Activated CD8-positive, alpha-beta memory T cell treated with anti-CD3 and anti-CD28 coated beads for 24 hours (primary cell): Measurements from ENCODE around the gene CHKA.

Experiments
- DNase-seq: peaks from one replicate; pipeline ENCODE4 v3.0.0-alpha.2; 2020

CHKA gene

DNA sequence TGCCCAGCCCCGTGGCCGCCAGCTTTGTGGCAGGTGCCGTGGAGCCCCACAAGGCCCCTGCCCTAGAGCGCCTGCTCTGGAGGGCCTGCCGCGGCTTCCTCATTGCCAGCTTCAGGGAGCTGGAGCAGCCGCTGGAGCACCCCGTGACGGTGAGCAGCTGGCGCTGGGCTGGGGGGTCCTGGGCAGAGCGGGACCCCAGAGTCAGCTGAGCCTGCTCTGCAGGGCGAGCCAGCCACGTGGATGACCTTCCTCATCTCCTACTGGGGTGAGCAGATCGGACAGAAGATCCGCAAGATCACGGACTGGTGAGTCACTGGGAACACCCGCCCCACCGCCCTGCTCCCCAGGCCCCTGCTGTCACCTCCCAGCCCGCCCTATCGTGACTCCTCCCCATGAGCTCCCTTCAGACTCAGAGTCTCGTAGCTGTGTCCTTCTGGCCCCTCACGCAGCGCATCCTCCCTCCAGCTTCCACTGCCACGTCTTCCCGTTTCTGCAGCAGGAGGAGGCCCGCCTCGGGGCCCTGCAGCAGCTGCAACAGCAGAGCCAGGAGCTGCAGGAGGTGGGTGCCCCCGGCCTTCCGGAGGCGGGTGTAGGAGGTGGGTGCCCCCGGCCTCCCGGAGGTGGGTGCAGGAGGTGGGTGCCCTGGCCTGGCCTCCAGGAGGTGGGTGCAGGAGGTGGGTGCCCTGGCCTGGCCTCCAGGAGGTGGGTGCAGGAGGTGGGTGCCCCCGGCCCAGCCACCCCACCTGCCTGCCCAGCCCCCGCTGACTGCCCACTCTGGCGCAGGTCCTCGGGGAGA lies 77.6 kb downstream of the CHKA start:
- DNase-seq, result no peak

DNA sequence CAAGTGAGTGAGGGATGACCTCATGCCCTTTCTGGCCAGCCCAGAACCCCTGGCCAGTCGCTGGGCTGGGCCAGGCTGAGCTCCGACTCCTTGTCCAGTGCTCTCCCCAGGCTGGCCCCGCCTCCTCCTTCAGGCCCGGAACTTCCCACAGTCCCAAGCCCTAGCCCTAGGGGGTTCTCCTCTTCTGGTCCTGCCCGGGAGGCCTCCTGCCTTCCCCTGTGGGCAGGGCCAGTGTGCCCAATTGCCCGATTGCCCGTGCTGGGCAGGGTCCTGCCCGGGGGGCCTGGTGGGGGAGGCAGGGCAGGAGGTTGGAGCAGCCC lies 78.2 kb downstream of the CHKA start:
- DNase-seq, result no peak

DNA sequence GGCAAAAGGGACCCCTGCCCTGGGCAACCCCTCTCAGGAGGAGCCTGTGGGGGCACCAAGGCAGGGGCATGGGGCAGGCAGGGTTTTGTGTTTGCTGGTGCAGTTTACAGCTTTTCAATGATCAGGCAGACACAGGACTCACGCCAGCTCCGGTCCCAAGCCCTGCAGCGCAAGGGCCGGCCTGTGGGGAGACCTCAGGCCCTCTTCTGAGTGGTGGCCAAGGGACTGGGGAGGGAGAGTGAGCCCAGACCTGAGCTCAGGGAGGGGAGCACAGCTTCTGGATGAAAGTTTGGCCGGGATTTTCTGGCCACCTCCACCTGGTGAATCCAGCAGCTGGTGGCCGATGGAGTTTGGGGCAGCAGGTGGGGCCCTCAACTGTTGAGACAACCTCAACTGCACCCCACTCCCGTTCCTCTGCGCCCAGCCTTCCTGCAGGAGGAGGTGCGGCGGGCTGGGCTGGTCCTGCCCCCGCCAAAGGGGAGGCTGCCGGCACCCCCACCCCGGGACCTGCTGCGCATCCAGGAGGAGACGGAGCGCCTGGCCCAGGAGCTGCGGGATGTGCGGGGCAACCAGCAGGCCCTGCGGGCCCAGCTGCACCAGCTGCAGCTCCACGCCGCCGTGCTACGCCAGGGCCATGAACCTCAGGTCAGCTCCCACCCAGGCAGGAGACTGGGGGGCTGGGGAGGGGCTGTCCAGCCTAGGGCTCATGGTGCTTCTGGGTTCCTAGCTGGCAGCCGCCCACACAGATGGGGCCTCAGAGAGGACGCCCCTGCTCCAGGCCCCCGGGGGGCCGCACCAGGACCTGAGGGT lies 78.8 kb downstream of the CHKA start:
- no peak for DNase-seq

DNA sequence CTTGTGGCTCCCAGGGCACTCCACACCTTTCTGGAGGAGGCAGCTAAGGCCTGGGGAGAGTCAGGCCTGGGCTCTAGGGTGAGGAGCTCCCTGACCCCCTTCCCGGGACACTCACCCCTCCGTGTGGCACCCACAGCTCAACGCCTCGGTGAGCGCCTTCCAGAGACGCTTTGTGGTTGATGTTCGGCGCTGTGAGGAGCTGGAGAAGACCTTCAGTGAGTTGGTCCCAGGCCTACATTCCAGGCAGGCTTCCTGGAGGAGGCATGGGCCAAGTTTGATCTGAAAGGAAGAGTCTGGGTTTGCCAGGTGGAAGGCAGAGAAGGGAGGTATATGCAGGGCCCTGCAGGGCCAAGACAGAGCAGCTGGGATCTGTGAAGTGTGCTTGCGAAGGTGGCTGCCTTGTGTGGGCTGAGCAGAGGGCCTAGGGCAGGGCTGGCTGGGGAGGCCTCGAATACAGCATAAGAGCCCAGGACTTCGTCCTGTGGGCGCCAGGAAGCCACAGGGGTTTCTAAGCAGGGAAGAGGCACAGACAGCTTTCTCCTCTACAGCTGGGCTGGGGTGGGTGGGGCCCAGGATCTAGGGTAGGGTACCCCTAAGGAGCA lies 79.5 kb downstream of the CHKA start:
- no peak for DNase-seq

DNA sequence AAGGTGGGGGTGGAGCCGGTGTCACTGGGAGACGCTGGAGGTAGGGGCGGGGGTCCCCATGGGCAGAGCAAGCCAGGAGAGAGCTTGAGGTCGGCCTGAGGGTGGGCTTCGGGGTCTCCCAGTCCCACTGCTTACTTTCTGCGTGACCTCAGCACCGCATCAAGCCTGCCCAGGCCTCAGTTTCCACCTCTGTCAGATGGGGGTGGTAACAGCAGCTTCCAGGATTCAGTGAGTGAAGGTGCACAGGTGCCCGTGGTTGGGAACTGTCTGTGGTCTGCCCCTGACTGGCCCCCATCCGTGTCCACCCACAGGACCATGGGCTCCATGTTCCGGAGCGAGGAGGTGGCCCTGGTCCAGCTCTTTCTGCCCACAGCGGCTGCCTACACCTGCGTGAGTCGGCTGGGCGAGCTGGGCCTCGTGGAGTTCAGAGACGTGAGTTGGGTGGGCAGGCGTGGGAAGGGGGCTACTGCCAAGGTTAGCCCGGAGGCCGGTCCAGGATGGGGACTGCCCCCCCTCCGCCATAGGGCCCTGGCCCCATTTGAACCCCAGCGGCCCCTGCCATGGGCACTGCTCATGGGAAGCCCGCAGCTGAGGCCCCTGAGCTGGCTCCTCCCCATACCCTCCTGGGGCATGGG lies 80.1 kb downstream of the CHKA start:
- no peak for DNase-seq

DNA sequence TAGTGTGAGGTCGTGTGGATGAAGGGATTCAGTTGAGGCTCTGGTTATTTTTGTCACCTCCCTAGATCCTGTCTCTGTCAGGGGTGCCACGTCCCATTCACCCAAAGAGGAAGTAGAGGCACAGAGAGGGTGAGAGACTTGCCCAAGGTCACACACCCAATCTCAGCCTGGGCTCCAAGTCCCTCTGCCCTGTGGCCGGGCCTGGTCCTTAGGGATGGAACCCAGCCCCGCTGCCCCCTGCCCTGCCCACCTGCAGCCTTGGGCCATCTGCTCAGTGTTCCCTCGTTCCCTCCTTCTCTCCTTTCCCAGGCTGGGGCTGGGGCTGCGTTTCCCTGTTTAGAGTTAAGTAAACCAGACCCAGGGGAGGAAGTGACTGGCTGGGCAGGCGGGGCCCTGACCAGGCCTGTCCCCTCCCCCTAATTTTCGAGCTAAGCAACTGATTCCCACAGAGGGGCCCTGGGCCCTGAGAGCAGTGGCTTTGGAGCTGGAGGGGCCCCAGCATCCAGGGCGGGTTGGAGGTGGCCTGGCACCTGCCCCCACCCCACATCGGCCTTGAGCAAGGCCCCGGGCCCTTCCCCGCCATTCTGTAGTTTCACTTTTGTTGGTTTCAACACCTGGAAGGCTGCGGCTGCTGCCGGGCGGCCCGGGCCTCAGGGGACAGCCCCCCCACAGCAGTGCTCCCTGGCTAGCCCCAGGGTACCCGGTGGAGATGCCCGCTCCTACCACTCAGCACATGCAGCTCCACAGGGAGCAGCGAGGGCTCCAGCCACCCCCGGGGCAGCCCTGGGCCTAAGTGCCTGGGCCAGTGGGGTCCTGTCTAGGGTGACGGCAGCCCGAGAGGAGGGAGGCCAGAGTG lies 80.9 kb downstream of the CHKA start:
- DNase-seq, result peak; percentile 77

DNA sequence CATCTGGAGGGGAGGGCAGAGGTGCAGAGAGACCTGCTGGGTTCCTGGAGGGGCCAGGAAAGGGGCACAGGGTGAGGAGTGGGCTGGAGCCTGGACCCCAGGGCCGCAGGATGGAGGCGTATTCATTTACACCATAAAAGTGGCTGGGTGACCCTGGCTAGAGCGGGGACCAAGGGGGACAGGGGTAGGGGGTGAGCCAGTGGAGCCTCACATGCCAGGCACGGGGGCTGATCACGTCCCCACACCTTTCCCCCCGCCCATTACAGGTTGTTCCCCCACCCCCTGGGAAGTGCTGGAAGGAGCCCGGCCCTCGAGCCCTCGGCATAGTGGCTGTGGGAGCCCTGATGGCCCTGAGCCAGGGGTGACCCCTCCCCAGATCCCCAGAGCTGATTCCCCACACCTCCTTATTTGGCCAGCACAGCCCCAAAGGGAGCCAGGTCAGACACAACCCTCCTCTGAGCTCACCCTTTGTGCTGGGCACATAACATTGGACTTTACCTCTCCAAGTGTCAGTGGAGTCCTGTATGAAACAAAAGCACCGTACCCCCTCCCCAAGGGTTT lies 81.6 kb downstream of the CHKA start:
- no peak for DNase-seq

DNA sequence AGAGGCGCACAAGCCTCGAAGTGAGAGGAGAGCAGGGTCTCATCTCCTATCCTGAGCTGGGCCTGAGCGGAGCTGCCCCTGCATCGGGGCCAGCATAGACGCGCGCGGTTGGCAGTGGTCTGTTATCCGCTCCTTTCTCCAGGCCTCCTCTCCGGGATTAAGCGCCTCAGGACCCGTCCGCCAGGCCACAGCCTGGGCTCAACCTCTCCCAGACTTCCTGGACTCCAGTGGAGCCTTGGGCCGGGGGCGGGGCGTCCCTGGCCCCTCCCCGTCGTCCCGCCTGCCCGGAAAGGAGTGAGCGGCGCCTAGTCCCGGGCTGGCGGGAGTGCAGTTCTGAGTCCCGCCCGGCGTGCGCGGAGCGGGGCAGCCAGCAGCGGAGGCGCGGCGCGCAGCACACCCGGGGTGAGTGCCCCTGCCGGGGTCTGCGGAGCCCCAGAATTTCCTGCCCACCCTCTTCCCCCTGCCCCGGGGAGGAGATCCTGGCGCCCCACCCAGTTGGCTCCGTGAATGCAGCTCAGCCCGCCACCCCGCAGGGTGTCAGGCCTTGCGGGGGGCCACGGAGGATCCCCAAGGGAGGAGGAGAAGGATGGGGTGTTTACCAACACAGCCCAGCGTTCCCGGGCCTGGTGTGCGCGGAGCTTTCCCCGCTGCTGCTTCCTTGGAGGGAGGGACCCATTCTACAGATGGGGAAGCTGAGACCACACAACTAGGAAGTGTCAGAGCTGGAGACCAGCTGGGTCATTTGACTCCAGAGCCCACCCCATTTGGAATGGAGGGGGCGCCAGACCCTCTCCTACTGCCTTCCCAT lies 82.3 kb downstream of the CHKA start, which contains the start of gene TCIRG1:
Gene TCIRG1 (plus strand): TSS at position 308 of the 808 bp plus-strand sequence. CDS start 2,247 bp downstream, outside the sequence.
- peak; percentile 87 for DNase-seq

DNA sequence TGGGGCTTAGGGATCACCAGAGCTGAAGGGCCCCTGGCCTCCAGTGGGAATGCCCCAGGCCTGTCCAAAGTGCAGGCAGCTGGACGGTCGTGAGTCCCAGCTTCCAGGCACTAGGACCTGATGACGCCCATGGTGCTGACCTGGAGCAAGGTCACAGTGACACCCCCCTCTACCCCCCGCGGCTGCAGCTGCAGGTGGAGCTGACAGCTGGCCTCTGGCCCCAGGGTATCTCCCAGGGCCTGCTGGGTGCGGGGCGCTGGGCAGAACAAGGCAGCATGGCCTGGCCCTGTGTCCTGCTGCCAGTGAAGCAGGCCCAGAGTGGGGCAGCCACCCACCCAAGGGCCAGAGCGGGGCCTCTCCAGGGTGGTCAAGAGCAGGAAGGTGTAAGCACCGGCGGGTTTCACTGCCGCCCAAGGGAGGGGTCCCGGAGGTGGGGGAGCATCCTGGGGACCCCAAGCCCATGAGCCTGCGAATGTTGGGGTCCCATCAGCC lies 82.9 kb downstream of the CHKA start:
- no peak for DNase-seq

DNA sequence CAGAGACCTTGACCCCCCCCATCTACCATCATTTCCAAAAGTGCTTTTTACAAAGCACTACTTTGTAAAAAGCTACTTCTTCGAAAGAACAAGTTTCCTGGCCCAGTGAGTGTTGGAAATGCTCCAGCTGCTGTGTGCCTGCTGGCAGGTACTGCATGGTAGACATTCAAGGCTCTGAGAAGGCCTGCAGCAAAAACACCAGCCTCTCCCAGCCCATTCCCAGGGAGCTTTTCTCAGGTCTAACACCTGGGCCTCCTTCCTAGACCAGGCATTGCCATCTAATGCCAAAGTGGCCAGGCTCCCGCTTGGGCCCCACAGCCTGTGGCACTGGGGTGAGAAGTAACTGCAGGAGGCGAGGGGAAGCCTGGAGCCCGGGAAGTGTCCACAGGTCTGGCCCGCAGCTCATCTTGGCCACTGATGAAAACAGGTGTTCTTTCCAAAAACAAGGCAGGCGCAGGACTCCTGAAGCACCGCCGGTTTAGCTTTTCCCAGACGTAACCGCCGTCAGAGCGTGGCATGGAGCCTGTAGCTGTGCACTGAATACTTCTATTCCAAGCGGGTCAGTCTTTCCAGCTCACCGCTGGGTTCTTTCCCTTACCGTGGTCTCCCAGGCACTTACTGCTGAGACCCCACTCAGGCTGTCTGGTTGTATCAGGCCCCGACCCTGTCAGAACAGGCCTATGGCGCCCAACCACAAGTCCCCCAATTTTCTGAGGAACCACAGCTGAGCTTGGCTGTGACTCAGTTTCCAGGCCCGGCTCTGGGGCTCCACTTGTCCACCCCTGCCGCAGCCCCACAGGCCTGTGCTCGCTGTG lies 83.6 kb downstream of the CHKA start:
- DNase-seq, result no peak

DNA sequence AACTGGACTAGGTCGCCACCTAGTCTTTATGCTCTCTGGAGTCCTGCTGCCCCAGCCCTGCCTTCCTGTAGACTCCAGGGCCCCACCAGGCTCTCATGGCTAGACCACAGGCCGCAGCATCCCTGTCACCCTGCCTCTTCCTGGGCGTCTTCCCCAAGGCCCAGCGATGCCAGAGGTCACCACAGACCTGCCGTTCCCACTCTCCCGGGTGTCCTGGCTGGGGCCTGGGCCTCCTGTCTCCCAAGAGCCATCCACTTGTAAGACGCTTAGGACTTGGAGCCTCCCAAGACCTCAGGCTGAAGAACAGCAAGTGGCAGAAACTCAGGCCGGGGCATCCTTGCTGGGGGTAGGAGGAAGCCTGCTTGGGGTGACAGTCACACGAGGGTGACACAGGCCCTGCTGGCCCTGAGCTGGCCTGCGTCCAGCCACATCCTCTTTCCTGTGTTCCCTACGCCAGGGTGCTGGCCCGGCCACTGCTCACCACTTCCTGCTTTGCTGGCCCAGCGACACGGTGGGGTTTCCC lies 84.4 kb downstream of the CHKA start:
- no peak for DNase-seq

DNA sequence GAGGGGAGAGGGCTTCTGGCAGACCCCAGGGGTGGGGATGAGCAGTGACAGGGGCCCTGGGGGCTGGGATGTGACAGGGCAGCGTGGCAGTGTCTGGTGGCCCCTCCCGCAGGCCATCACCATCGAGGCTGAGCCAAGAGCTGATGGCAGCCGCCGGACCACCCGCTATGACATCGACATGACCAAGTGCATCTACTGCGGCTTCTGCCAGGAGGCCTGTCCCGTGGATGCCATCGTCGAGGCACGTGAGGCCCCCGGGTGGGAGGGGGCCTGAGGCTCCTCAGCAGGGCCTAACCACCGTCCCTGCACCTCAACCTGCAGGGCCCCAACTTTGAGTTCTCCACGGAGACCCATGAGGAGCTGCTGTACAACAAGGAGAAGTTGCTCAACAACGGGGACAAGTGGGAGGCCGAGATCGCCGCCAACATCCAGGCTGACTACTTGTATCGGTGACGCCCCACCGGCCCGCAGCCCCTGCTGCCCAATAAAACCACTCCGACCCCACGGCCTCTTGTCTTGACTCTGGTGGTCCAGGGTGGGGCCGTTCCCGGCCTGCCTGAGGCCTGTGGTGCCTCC lies 85.0 kb downstream of the CHKA start:
- DNase-seq, result no peak

DNA sequence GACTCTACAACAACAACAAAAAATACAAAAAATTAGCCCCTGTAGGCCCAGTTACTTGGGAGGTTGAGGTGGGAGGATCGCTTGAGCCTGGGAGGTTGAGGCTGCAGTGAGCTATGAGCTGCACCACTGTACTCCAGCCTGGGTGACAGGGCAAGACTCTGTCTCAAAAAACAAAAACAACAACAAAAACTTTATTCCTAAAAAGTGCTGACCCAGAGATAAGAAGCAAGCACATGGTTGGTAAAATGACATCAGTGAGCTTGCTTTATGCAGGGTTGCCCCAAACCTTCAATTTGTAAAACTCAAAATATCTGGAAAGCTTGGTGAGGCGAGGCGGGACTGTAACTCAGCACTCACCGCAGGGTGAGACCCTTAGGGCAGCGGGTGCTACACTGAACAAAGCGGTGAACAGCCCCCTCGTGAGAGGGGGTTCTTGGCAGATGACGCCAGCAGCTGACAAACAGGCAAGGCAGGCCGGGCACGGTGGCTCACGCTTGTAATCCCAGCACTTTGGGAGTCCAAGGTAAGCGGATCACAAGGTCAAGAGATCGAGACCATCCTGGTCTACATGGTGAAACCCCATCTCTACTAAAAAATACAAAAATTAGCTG lies 85.8 kb downstream of the CHKA start:
- DNase-seq, result no peak

DNA sequence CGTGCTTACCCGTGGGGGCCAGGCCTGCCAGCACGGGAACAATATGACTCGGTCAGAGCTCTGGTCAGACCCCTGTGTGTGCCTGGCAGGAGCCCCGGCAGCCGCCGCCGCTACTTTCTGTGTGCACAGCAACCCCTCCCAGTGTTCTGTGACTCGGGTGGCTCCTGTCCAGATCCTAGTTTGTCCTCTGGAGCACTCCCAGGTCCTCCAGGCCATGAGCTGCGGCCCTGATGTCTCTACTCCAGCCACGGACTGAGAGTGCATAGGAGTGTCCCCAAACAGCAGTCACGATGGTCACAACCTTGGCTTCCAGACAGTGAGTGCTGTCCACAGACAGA lies 87.5 kb downstream of the CHKA start:
- DNase-seq, result no peak

DNA sequence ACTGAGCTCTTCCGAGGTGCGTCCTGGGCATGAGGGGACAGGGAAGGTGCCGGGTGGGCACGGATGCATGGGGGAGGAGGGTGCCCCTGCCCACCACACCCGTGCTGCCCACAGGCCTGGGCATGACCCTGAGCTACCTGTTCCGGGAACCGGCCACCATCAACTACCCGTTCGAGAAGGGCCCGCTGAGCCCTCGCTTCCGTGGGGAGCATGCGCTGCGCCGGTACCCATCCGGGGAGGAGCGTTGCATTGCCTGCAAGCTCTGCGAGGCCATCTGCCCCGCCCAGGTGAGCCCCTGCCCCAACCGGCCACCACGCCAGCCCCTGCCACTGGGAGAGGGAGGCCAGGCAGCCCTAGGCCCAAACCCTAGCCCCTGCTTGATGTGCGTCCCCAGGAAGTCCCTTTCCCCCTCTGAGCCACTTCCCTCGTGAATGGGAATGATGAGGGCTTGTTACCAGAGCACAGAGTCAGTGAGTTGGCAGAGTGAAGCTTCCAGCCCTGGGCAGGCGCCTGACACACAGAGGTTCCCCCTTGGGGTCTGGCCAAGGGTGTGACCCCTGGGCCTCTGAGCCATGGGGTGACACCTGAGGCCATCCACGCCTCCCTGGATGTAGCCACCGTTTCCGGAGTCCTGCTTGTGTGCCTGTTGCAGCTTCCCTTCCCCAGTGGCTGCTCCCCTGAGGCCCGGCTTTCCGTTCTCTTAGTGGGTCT lies 88.0 kb downstream of the CHKA start:
- no peak for DNase-seq

DNA sequence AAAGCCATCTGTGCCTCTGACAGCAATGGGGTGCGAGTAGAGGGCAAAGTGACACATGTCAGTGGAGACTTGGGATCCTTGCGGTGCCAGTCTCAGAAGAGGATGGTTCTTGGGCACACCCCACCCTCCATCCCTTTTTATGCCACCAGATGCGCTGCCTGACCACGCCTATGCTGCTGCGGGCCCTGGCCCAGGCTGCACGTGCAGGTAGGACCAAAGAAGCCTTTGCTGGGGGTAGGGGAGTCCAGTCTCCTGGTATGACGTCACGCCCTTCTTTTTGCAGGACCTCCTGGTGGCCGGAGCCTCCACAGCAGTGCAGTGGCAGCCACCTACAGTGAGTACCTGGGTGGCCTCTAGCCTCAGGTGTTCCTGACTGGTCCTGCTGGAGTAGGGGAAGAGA lies 89.2 kb downstream of the CHKA start:
- no peak for DNase-seq

DNA sequence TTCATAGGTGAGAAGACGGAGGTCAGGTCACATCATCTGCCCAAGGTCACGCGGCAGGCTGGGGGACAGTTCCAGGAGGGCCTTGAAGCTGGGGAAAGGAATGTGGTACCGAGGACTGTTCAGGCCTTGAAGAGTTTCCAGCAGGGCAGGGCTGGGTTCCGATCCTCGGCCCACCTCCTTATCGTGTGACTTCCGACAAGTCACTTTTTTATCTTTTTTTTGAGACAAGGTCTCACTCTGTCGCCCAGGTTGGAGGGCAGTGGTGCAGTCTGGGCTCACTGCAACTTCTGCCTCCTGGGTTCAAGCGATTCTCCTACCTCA lies 90.1 kb downstream of the CHKA start:
- DNase-seq, result no peak

DNA sequence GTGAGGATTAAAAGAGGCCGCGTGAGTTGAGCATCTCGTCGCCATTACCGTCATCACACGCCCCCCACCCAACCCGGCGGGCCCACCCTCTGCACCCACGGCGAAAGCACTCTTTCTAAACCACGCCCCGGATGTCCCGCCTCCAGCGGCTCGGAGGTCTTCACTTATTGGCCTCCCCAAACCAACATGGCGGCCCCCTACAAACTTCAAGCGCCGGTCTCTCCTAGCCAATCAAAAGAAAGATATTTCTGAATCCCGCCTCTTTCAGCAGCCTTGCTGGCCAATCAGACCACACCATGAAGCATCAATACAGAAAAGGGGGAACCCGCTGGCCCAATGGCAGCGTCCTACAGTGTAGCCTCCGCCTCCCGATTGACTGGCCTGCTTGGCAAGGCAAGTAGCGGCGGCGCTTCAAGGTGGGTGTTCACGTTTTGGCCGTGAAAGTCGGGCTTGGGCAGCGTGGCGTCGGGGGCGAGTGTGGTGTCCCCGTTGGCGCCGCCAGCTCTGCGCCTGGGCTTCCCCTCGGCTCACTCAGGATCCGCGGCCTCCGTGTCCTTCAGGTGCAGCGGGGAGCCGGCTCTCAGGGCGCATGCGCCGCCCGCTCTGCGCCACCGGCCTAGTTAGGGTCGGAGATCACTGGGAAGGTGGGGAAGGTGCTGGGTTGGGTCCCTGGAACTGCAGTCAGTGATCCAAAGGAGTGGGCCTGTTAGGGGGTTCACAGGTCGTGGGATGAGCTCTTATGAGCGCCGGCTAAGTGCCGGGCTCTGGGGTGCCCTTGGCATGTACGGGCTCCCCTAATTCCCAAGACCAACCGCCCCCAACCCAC lies 90.7 kb downstream of the CHKA start, which contains the start of gene NDUFS8:
Gene NDUFS8 (plus strand): TSS at position 364 of the 826 bp plus-strand sequence. CDS start 1,471 bp downstream, outside the sequence.
- DNase-seq, result peak; percentile 97
